ENCODE measurements around the gene SLC16A2.

DNA sequence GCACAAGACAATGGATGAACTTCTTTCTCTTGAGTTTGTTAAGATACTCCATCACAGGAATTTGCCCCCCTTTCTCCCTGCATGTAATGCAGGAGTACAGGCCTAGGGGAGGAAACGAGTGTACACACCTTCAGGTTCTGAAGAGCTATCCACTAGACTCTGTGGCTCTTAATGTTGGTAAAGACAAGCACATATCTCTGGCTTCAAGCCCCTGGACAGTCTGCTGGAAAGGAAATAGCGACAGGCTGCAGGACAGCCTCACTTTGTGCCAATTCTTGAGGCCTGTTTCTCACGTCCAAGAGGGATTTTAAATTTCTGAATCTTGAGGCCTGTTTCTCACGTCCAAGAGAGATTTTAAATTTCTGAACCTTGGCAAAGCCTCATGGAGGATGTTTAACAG is 106.1 kb downstream of the SLC16A2 start:
- TF ChIP-seq, protein P1, sequence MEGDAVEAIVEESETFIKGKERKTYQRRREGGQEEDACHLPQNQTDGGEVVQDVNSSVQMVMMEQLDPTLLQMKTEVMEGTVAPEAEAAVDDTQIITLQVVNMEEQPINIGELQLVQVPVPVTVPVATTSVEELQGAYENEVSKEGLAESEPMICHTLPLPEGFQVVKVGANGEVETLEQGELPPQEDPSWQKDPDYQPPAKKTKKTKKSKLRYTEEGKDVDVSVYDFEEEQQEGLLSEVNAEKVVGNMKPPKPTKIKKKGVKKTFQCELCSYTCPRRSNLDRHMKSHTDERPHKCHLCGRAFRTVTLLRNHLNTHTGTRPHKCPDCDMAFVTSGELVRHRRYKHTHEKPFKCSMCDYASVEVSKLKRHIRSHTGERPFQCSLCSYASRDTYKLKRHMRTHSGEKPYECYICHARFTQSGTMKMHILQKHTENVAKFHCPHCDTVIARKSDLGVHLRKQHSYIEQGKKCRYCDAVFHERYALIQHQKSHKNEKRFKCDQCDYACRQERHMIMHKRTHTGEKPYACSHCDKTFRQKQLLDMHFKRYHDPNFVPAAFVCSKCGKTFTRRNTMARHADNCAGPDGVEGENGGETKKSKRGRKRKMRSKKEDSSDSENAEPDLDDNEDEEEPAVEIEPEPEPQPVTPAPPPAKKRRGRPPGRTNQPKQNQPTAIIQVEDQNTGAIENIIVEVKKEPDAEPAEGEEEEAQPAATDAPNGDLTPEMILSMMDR (IDR thresholded peaks at IDR 0.05), result no peak
- no peak for TF ChIP-seq POLR2A (IDR thresholded peaks at IDR 0.05)
